ENCODE results near the gene PNPLA8. TPM values are rescaled to one million over a fixed set of nuclear protein-coding genes. Genes with fewer than 3 reads are reported as not detected.

The PNPLA8 gene
- polyA plus RNA-seq, 2 donors, result 11.4 to 13.7 TPM

GRCh38 chr7:108533712-108534111 lies 7.8 kb upstream of the PNPLA8 start:
- 93 to 97% methylated on average over 3 of the region's 3 CpGs for WGBS, 2 donors
- Histone ChIP-seq H3K27ac (ENCODE audit: low read depth in 2 of 2, low read length in 1 of 2) (no peak overlapping the region), H3K9me3 (ENCODE audit: control insufficient read depth in 2 of 2, insufficient read depth in 1 of 2, low read depth in 1 of 2, low read length in 1 of 2) (no peaks in the 10 kb centered on the region), H3K27me3 (ENCODE audit: control insufficient read depth in 1 of 2, insufficient read depth in 2 of 2, low read length in 2 of 2) (no peaks in the 10 kb centered on the region), H3K4me3 (ENCODE audit: low read depth in 1 of 2, low read length in 2 of 2) (no peak overlapping the region), H3K4me1 (ENCODE audit: control insufficient read depth in 2 of 2, insufficient read depth in 2 of 2, low read length in 1 of 2) (no peaks in the 10 kb centered on the region), H3K36me3 (ENCODE audit: control insufficient read depth in 2 of 2, insufficient read depth in 2 of 2, low read length in 1 of 2) (no peaks in the 10 kb centered on the region)

- Histone ChIP-seq H3K9me3 (ENCODE audit: control insufficient read depth in 2 of 2, insufficient read depth in 1 of 2, low read depth in 1 of 2, low read length in 1 of 2) (no peaks in the 10 kb centered on the region), H3K4me3 (ENCODE audit: low read depth in 1 of 2, low read length in 2 of 2) (no peak overlapping the region), H3K36me3 (ENCODE audit: control insufficient read depth in 2 of 2, insufficient read depth in 2 of 2, low read length in 1 of 2) (no peaks in the 10 kb centered on the region), H3K27me3 (ENCODE audit: control insufficient read depth in 1 of 2, insufficient read depth in 2 of 2, low read length in 2 of 2) (no peaks in the 10 kb centered on the region), H3K27ac (ENCODE audit: low read depth in 2 of 2, low read length in 1 of 2) (no peak overlapping the region), H3K4me1 (ENCODE audit: control insufficient read depth in 2 of 2, insufficient read depth in 2 of 2, low read length in 1 of 2) (peaks cover 0 to 2% of the 10 kb centered on the region in 2 donors)
- WGBS, 2 donors, result 58 to 73% methylated on average over 3 of the region's 3 CpGs
Observed at GRCh38 chr7:108529341-108529740, 3.4 kb upstream of the PNPLA8 start.

GRCh38 chr7:108528183-108528712 lies 2.3 kb upstream of the PNPLA8 start:
- H3K27ac ChIP-seq (ENCODE audit: low read depth in 2 of 2, low read length in 1 of 2), result peak overlapping the region; percentile 64 to 65

GRCh38 chr7:108526768-108527017 lies 758 bp upstream of the PNPLA8 start:
- Histone ChIP-seq H3K4me3 (ENCODE audit: low read depth in 1 of 2, low read length in 2 of 2) (peak overlapping the region; percentile 80 to 83), H3K4me1 (ENCODE audit: control insufficient read depth in 2 of 2, insufficient read depth in 2 of 2, low read length in 1 of 2) (peaks cover 0 to 2% of the 10 kb centered on the region in 2 donors), H3K9me3 (ENCODE audit: control insufficient read depth in 2 of 2, insufficient read depth in 1 of 2, low read depth in 1 of 2, low read length in 1 of 2) (no peaks in the 10 kb centered on the region), H3K27ac (ENCODE audit: low read depth in 2 of 2, low read length in 1 of 2) (peak overlapping the region; percentile 99), H3K27me3 (ENCODE audit: control insufficient read depth in 1 of 2, insufficient read depth in 2 of 2, low read length in 2 of 2) (no peaks in the 10 kb centered on the region), H3K36me3 (ENCODE audit: control insufficient read depth in 2 of 2, insufficient read depth in 2 of 2, low read length in 1 of 2) (no peaks in the 10 kb centered on the region)
- WGBS, 2 donors, result 8 to 12% methylated on average over 3 of the region's 3 CpGs

More at GRCh38 chr7:108528183-108528712, 2.3 kb upstream of the PNPLA8 start:
- no peaks in the 10 kb centered on the region for H3K27me3 ChIP-seq (ENCODE audit: control insufficient read depth in 1 of 2, insufficient read depth in 2 of 2, low read length in 2 of 2)
- no peak overlapping the region for H3K4me3 ChIP-seq (ENCODE audit: low read depth in 1 of 2, low read length in 2 of 2)
- H3K9me3 ChIP-seq (ENCODE audit: control insufficient read depth in 2 of 2, insufficient read depth in 1 of 2, low read depth in 1 of 2, low read length in 1 of 2), result no peaks in the 10 kb centered on the region
- peaks cover 0 to 2% of the 10 kb centered on the region in 2 donors for H3K4me1 ChIP-seq (ENCODE audit: control insufficient read depth in 2 of 2, insufficient read depth in 2 of 2, low read length in 1 of 2)
- 63 to 79% methylated on average over 6 of the region's 6 CpGs for WGBS, 2 donors
- H3K36me3 ChIP-seq (ENCODE audit: control insufficient read depth in 2 of 2, insufficient read depth in 2 of 2, low read length in 1 of 2), result no peaks in the 10 kb centered on the region

- WGBS, 2 donors, result 0 to 1% methylated on average over 20 to 22 of the region's 22 CpGs
- Histone ChIP-seq H3K9me3 (ENCODE audit: control insufficient read depth in 2 of 2, insufficient read depth in 1 of 2, low read depth in 1 of 2, low read length in 1 of 2) (no peaks in the 10 kb centered on the region), H3K27me3 (ENCODE audit: control insufficient read depth in 1 of 2, insufficient read depth in 2 of 2, low read length in 2 of 2) (no peaks in the 10 kb centered on the region), H3K4me3 (ENCODE audit: low read depth in 1 of 2, low read length in 2 of 2) (peak overlapping the region; percentile 80 to 83), H3K27ac (ENCODE audit: low read depth in 2 of 2, low read length in 1 of 2) (peak overlapping the region; percentile 99), H3K4me1 (ENCODE audit: control insufficient read depth in 2 of 2, insufficient read depth in 2 of 2, low read length in 1 of 2) (peaks cover 0 to 2% of the 10 kb centered on the region in 2 donors), H3K36me3 (ENCODE audit: control insufficient read depth in 2 of 2, insufficient read depth in 2 of 2, low read length in 1 of 2) (no peaks in the 10 kb centered on the region)
Observed at GRCh38 chr7:108525327-108525984, 479 bp downstream of the PNPLA8 start.

- Histone ChIP-seq H3K27me3 (ENCODE audit: control insufficient read depth in 1 of 2, insufficient read depth in 2 of 2, low read length in 2 of 2) (no peaks in the 10 kb centered on the region), H3K4me3 (ENCODE audit: low read depth in 1 of 2, low read length in 2 of 2) (no peak overlapping the region), H3K36me3 (ENCODE audit: control insufficient read depth in 2 of 2, insufficient read depth in 2 of 2, low read length in 1 of 2) (peaks cover 2 to 3% of the 10 kb centered on the region in 2 donors), H3K9me3 (ENCODE audit: control insufficient read depth in 2 of 2, insufficient read depth in 1 of 2, low read depth in 1 of 2, low read length in 1 of 2) (no peaks in the 10 kb centered on the region), H3K4me1 (ENCODE audit: control insufficient read depth in 2 of 2, insufficient read depth in 2 of 2, low read length in 1 of 2) (peaks cover 0 to 2% of the 10 kb centered on the region in 2 donors), H3K27ac (ENCODE audit: low read depth in 2 of 2, low read length in 1 of 2) (no peak overlapping the region)
- 83 to 90% methylated on average over 2 of the region's 2 CpGs for WGBS, 2 donors
Observed at GRCh38 chr7:108522780-108523179, 3.2 kb downstream of the PNPLA8 start.

- WGBS, 2 donors, result 97% methylated on average over 3 of the region's 3 CpGs
- Histone ChIP-seq H3K4me1 (ENCODE audit: control insufficient read depth in 2 of 2, insufficient read depth in 2 of 2, low read length in 1 of 2) (no peaks in the 10 kb centered on the region), H3K36me3 (ENCODE audit: control insufficient read depth in 2 of 2, insufficient read depth in 2 of 2, low read length in 1 of 2) (peaks cover 5% of the 10 kb centered on the region in 2 donors), H3K4me3 (ENCODE audit: low read depth in 1 of 2, low read length in 2 of 2) (no peak overlapping the region), H3K9me3 (ENCODE audit: control insufficient read depth in 2 of 2, insufficient read depth in 1 of 2, low read depth in 1 of 2, low read length in 1 of 2) (no peaks in the 10 kb centered on the region), H3K27me3 (ENCODE audit: control insufficient read depth in 1 of 2, insufficient read depth in 2 of 2, low read length in 2 of 2) (no peaks in the 10 kb centered on the region), H3K27ac (ENCODE audit: low read depth in 2 of 2, low read length in 1 of 2) (no peak overlapping the region)
Observed at GRCh38 chr7:108517951-108518350, 8.0 kb downstream of the PNPLA8 start.

GRCh38 chr7:108515630-108516029 lies 10.3 kb downstream of the PNPLA8 start:
- H3K27ac ChIP-seq (ENCODE audit: low read depth in 2 of 2, low read length in 1 of 2), result no peak overlapping the region
- no peaks in the 10 kb centered on the region for H3K4me1 ChIP-seq (ENCODE audit: control insufficient read depth in 2 of 2, insufficient read depth in 2 of 2, low read length in 1 of 2)
- H3K9me3 ChIP-seq (ENCODE audit: control insufficient read depth in 2 of 2, insufficient read depth in 1 of 2, low read depth in 1 of 2, low read length in 1 of 2), result no peaks in the 10 kb centered on the region
- WGBS, 2 donors, result 90% methylated on average over 2 of the region's 2 CpGs
- no peaks in the 10 kb centered on the region for H3K27me3 ChIP-seq (ENCODE audit: control insufficient read depth in 1 of 2, insufficient read depth in 2 of 2, low read length in 2 of 2)
- H3K36me3 ChIP-seq (ENCODE audit: control insufficient read depth in 2 of 2, insufficient read depth in 2 of 2, low read length in 1 of 2), result peaks cover 5% of the 10 kb centered on the region in 2 donors
- no peak overlapping the region for H3K4me3 ChIP-seq (ENCODE audit: low read depth in 1 of 2, low read length in 2 of 2)

- WGBS, 2 donors, result 62 to 73% methylated on average over 3 of the region's 3 CpGs
Observed at GRCh38 chr7:108515013-108515412, 10.9 kb downstream of the PNPLA8 start.

GRCh38 chr7:108511939-108512338 lies 14.0 kb downstream of the PNPLA8 start:
- WGBS, 2 donors, result 85 to 88% methylated on average over 4 of the region's 4 CpGs
- no peak overlapping the region for H3K4me3 ChIP-seq (ENCODE audit: low read depth in 1 of 2, low read length in 2 of 2)
- no peaks in the 10 kb centered on the region for H3K9me3 ChIP-seq (ENCODE audit: control insufficient read depth in 2 of 2, insufficient read depth in 1 of 2, low read depth in 1 of 2, low read length in 1 of 2)
- no peak overlapping the region for H3K27ac ChIP-seq (ENCODE audit: low read depth in 2 of 2, low read length in 1 of 2)
- no peaks in the 10 kb centered on the region for H3K27me3 ChIP-seq (ENCODE audit: control insufficient read depth in 1 of 2, insufficient read depth in 2 of 2, low read length in 2 of 2)
- no peaks in the 10 kb centered on the region for H3K36me3 ChIP-seq (ENCODE audit: control insufficient read depth in 2 of 2, insufficient read depth in 2 of 2, low read length in 1 of 2)
- H3K4me1 ChIP-seq (ENCODE audit: control insufficient read depth in 2 of 2, insufficient read depth in 2 of 2, low read length in 1 of 2), result no peaks in the 10 kb centered on the region

More at GRCh38 chr7:108515013-108515412, 10.9 kb downstream of the PNPLA8 start:
- Histone ChIP-seq H3K4me3 (ENCODE audit: low read depth in 1 of 2, low read length in 2 of 2) (no peak overlapping the region), H3K27ac (ENCODE audit: low read depth in 2 of 2, low read length in 1 of 2) (no peak overlapping the region), H3K27me3 (ENCODE audit: control insufficient read depth in 1 of 2, insufficient read depth in 2 of 2, low read length in 2 of 2) (no peaks in the 10 kb centered on the region), H3K4me1 (ENCODE audit: control insufficient read depth in 2 of 2, insufficient read depth in 2 of 2, low read length in 1 of 2) (no peaks in the 10 kb centered on the region), H3K9me3 (ENCODE audit: control insufficient read depth in 2 of 2, insufficient read depth in 1 of 2, low read depth in 1 of 2, low read length in 1 of 2) (no peaks in the 10 kb centered on the region), H3K36me3 (ENCODE audit: control insufficient read depth in 2 of 2, insufficient read depth in 2 of 2, low read length in 1 of 2) (peaks cover 5% of the 10 kb centered on the region in 2 donors)
